ENCODE data around the gene CAMK2G. TPM values are rescaled to one million over a fixed set of nuclear protein-coding genes. Genes with fewer than 3 reads are reported as not detected.
"Not testable (repeated sequence)": the region's sequence is repeated elsewhere in the genome, so short reads cannot be mapped to it uniquely, and the experiment has no call there.

Gene CAMK2G
- polyA plus RNA-seq, 1 donor: 30.8 TPM

DNA sequence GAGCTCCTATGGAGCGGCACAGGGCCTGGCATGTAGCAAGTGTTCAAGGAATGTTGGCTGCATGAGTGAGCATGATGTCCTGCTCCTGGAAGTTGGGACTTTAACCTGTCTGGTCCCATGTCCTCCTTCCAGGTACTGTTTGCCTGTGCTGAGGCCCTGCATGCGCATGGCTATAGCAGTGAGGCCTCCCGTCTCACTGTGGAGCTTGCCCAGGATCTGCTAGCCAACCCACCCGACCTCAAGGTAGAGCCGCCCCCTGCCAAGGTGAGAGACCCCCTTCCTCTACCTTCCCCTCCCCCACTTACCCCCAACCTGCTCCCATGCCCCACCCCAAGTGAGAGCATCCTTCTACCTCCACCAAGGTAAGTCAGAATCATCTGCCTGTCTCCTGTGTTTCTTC is 80.9 kb downstream of the CAMK2G start:
- DNase-seq (ENCODE audit: low read depth): no peak

DNA sequence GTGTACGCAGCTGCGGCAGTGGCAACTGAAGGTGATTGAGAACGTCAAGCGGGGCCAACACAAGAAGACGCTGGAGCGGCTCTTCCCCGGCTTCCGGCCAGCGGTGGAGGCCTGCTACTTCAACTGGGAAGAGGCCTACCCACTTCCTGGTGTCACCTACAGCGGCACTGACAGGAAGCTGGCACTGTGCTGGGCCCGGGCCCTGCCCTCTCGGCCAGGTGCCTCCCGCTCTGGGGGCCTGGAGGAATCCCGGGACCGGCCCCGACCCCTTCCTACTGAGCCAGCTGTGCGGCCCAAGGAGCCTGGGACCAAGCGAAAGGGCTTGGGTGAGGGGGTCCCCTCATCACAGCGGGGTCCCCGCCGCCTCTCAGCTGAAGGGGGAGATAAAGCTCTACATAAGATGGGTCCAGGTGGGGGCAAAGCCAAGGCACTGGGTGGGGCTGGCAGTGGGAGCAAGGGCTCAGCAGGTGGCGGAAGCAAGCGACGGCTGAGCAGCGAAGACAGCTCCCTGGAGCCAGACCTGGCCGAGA is 82.4 kb downstream of the CAMK2G start:
- no peak for DNase-seq (ENCODE audit: low read depth)

DNA sequence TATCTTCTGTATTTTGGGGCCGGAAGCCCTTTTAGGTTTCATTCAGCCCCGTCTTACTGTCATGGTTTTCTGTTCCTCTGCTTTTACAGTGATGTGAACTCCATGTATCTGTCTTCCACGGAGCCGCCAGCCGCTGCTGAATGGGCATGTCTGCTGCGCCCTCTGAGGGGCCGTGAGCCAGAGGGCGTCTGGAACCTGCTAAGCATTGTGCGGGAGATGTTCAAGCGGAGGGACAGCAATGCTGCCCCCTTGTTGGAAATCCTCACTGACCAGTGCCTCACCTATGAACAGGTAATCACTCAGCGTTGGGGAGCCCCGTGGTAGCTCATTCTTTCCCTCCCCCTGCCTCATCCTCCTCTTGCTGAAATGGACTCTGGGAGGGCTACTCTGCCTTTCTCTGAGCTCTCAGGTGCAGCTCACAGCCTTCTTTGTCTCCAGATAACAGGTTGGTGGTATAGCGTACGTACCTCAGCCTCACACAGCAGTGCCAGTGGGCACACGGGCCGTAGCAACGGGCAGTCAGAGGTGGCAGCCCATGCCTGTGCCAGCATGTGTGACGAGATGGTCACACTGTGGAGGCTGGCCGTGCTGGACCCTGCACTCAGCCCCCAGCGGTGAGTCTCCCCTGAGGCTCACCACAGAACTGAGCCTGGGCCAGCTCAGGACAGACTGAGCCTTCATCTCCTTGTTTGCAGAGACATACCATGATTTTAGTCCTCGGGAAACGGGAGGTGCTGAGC is 83.3 kb downstream of the CAMK2G start:
- no peak for DNase-seq (ENCODE audit: low read depth)

DNA sequence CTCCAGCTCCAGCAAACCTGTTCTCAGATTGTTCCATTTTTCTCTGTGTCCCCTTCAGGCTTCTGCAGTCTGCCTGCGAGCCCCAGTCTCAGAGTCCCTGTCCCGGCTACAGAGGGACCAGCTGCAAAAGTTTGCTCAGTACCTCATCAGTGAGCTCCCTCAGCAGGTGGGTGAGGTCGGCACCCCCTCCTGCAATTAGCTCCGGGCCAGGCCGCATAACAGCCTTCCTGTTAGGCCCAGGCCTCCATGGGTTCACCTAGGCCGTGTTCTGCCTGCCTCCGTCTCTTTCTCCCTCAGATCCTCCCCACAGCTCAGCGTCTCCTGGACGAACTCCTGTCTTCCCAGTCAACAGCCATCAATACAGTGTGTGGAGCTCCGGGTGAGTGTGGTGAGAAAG is 84.7 kb downstream of the CAMK2G start:
- no peak for DNase-seq (ENCODE audit: low read depth)

DNA sequence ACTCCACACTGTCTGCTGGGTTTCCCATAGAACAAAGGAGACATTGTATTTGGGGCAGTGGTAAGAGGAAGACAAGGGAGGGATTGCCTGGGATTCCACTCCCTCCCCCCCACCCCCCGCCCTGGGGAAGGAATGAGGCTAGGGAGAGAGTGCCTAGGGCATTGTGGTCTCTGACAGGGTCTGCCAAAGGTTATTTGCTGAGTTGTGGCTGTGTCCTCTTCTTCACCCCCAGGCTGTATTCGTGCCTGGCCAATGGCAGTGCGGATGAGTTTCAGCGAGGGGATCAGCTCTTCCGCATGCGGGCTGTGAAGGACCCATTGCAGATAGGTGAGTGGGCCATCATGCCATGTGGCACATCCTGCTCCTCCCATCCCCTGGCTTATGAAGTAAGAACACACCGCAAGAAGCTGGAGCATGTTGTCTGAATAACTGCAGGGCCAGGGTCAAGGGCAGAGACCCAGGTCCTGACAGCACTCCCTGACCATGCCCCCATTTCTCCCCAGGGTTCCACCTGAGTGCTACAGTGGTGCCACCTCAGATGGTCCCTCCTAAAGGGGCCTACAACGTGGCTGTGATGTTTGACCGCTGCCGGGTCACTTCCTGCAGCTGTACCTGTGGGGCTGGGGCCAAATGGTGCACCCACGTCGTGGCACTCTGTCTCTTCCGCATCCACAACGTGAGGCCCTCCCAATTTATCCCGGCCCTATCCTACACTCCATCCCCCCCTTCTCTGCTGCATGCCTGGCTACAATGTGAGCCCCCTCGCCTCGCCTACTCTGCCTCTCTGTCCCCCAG is 85.3 kb downstream of the CAMK2G start:
- DNase-seq (ENCODE audit: low read depth): no peak

DNA sequence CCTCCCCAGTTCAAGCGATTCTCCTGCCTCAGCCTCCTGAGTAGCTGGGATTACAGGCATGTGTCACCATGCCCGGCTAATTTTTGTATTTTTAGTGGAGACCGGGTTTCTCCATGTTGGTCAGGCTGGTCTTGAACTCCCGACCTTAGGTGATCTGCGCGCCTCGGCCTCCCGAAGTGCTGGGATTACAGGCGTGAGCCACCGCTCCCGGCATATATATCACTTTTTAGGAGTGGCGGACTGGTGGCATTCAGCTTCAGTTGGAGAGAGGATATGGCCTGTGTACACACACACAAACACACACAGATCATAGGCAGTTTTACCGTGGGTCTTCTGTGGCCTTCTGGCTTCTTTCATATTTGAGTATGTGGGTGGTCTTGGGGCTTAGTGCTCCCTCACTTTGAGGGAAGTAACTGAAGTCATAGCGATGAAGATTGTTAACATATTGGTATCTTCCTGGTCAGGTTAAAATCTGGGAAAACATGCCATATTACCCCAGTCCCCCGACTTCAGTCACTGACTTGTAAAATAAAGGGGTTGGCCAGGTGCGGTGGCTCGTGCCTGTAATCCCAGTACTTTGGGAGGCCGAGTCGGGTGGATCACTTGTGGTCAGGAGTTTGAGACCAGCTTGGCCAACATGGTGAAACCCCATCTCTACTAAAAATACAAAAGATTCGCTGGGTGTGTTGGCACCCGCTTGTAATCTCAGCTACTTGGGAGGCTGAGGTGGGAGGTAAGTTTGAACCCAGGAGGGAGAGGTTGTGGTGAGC is 87.1 kb downstream of the CAMK2G start:
- not testable (repeated sequence) for DNase-seq (ENCODE audit: low read depth)

DNA sequence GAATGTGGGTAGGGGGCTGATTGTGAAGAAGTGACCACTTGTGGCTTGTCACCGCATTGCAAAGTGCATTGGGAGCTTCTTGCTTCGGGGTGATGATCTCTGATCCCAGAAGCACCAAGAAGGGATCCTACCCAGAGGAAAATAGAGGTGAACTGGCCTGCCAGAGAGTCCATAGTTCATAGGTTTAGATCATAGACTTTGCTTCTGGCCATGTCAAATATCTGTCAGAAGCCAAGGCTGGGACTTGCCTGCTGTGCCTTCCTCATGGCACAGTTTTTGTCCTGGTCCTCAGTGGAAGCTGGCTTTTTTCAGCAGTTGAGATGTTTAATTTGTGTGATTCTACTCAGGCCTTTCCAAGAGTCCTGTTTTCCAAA is 87.9 kb downstream of the CAMK2G start:
- DNase-seq (ENCODE audit: low read depth): no peak

DNA sequence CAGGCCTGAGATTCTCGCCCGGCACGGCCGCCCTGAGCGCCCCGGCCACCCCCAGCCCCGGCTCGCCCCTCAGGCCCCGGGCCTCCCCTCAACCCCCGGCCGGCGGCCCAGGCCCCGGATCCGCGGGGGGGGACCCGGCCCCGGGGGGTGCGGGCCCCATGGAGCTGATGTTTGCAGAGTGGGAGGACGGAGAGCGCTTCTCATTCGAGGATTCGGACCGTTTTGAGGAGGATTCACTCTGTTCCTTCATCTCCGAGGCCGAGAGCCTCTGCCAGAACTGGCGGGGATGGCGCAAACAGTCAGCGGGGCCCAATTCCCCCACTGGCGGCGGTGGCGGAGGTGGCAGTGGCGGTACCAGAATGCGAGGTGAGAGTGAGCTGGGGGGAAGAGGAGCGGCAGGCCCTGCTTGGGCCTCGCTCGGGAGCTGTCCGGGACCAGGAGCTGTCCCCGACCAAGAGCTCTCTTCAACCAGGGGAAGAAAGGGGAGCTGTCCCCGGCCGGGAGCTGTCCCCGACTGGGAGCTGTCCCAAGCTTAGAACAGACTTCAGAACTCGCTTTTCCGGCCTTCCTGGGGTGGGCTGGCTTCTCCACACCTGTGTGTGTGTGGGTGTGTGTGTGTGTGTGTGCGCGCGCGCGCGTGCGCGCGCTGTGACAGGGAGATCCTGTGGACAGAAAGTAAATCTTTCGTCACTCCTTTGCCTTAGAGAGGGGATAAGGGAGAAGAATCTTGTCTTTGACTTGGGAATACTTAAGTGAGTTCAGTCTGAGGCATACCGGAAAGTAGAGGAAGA is 88.4 kb downstream of the CAMK2G start:
- no peak for DNase-seq (ENCODE audit: low read depth)

DNA sequence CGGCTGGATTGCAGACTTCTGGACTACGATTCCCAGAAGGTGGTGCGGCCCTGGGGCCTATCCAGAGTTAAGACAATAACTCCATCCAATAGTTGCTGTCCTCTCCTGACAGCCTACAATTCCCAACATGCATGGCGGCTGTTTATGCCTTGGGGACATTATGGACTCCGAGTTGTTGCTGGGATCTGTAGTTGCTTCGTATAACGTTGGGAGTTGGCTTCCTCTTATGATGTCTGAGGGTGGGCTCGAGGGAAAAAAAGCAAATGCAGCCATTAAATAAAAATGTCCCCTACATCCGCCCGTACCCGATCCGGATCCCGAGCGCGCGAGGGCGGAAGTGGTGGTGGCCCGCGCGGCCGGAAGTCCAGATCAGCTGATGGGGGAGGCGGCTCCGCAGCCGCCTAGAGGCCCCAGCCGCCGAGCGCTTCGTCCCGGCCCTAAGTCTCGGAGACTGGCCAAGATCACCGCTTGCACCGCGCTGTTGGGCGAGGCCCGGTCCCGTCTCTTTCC is 89.1 kb downstream of the CAMK2G start, which contains the start of gene ZSWIM8:
Gene ZSWIM8, plus strand, starts transcription at position 396 of the 510 bp plus-strand sequence. CDS start 273 bp downstream, outside the sequence.
- DNase-seq (ENCODE audit: low read depth): peak; percentile 98

DNA sequence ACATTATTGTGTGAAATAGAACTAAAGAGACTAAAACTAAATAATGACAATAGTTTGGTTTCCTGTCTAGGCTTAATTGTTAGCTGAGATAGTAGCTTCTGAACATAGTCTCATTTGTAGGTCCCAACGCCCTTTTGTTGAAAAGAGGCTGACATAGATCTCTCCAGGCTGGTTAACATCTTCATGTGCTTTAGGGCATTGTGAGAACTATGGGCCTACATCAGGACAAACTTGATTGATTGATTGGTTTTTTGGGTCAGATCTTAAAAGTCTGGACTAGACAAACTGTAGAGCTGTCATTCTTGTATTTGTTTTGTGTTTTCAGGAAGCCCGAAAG is 91.6 kb downstream of the CAMK2G start:
- no peak for DNase-seq (ENCODE audit: low read depth)

DNA sequence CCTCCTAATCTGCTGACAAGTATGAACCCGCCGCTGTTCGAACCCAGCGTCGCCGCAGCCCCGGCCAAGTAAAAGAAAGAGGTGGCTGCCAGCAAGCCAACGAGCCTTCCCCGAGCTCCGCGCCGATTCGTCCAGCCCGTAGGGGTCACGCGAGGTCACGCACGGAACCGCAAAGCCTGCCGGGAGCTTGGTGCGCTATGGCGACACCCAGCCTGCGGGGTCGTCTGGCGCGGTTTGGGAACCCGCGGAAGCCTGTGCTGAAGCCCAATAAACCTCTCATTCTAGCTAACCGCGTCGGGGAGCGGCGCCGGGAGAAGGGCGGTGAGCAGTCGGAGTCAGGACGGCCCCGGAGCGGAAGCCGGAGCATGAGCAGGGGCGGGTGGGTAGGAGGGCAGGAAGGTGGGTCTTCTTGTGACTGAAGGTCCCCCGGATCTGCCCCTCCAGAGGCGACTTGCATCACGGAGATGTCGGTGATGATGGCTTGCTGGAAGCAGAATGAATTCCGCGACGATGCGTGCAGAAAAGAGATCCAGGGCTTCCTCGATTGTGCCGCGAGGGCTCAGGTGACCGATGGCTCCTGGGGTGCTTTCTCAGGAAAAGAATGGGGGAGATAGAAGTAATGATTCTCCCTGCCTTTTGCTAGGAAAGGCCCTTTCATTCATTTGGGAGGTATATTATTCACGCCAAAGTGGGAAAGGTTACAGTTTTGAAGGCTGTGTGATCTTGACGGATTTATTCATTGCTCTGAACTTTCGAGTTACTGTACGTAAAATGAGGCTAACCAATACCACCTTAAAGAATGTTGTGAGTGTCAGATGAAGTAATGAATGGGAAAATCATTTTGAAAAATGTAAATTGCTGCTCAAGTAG is 92.2 kb downstream of the CAMK2G start, which contains the start of gene CHCHD1:
Gene CHCHD1, plus strand, starts transcription at position 170 of the 870 bp plus-strand sequence. Its CDS starts 28 bp downstream, at position 198.
- DNase-seq (ENCODE audit: low read depth): peak; percentile 72

DNA sequence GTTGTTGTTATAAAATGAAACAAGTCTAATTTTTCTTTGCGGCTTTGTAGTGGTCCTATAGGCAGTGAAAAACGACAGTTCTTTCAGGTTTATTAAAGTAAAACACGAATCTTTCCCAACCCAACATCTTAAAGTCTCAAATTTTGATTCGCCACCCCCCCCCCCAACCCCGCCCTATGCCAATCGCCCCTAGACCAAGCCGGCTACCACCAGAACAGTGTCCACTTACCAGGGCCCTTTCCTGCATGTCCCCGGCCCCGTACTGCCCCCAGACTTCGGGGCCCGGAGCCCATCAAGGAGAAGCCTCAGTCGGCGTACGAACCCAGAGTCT is 92.8 kb downstream of the CAMK2G start:
- no peak for DNase-seq (ENCODE audit: low read depth)

DNA sequence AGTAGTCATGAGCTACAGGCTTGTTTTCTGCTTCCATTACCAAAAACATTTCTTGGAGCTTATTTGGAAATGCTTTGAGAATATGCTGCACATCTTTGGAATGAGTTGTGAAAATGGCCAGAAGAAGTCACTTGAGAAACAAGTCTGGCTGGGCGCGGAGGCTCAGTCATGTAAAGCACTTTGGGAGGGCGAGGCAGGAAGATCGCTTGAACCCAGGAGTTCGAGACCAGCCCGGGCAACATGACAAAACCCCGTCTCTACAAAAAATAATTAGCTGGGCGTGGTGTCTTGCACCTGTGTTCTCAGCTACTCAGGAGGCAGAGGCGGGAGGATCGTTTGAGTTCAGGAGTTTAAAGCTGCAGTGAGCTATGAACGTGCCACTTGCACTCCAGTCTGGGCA is 93.4 kb downstream of the CAMK2G start:
- DNase-seq (ENCODE audit: low read depth): no peak

DNA sequence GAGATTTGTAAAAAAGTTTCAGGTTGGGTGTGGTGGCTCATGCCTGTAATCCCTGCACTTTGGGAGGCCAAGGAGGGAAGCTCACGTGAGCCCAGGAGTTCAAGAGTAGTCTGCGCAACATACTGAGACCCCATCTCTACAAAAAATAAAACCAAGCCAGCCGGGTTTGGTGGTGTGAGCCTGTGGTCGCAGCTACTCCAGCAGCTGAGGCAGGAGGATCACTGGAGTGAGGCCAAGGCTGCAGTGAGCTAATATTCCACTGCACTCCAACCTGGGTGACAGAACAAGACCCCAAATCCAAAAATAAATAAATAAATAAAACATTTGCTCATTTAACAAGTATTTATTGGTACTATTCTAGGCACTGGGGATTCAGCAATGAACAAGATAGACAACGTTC is 94.1 kb downstream of the CAMK2G start:
- no peak for DNase-seq (ENCODE audit: low read depth)

DNA sequence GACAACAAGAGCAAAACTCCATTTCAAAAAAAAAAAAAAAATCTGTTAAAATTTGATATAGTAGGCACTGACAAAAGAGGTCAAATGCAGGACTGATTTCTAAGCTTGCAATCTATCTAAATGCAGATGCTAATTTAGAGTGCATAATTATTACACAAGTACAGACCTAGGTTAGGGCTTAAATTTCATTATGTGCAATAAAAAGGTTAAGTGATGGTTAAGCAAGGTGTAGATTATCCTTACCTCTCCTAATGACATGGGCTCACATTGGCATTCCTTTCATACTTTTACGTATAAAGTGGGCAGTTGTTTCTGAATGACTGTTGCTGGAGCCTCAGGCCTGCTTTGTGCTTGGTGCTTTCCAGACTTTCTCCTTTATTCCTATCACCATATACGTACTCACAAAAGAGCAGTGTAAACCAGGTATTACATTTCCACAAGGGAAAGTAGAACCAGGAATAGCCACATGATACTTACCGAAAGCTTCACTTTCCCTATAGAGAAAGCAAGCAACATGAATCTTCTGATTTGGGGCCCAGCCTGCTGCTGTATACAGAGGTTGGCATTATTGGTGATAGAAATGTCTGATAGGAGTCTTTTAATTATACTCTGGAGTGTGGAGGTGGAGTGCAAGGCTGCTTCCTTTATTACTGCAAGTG is 94.7 kb downstream of the CAMK2G start:
- no peak for DNase-seq (ENCODE audit: low read depth)

DNA sequence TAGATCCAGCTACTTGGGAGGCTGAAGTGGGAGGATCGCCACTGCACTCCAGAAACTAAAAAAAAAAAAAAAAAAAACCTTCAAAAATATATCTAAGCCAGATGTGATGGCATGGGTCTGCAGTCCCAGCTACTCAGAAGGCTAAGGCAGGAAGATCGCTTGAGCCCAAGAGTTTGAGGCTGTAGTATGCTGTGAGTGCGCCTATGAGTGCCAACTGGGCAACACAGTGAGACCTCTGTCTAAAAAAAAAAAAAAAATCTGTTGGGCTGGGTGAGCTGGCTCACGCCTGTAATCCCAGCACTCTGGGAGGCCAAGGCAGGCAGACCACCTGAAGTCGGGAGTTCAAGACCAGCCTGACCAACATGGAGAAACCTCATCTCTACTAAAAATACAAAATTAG is 95.3 kb downstream of the CAMK2G start:
- DNase-seq (ENCODE audit: low read depth): no peak

DNA sequence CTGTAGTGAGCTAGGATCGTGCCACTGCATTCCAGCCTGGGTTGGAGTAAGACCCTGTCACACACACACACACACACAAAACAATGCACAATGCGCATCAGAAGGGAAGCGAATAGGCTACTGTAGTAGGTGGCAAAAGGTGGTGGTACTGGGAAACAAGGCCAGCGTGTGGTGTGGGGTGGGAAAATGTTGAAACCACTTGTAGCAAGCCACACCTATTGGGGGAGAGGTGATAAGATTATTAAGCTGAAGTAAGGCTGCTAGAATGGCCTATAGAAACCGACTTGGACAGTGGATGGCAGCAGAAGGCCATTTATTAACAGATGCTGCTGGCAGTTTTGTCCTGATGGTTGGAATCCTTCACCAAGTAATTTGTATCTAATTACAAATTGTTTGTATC is 99.7 kb downstream of the CAMK2G start:
- no peak for DNase-seq (ENCODE audit: low read depth)

DNA sequence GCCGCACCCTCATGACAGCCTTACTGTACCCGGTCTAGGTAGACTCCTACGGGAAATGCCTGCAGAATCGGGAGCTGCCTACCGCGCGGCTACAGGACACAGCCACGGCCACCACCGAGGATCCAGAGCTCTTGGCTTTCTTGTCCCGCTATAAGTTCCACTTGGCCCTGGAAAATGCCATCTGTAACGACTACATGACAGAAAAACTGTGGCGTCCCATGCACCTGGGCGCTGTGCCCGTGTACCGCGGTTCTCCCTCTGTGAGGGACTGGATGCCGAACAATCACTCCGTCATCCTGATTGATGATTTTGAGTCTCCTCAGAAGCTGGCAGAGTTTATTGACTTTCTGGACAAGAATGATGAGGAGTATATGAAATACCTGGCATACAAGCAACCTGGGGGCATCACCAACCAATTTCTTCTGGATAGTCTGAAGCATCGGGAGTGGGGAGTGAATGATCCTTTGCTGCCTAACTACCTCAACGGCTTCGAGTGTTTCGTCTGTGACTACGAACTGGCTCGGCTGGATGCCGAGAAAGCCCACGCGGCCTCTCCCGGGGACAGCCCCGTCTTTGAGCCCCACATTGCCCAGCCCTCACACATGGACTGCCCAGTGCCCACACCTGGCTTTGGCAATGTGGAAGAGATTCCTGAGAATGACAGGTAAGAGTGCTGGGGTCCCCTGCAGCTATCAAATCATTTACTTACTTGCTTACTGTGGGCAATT is 101.0 kb downstream of the CAMK2G start:
- DNase-seq (ENCODE audit: low read depth): no peak
